IMR-90 (cell line): ENCODE measurements around the gene PLOD1. TPM values are rescaled to one million over a fixed set of nuclear protein-coding genes. Genes with fewer than 3 reads are reported as not detected.

Experiments
- ATAC-seq: fragments of 200-7000 bp; cut with Tn5 transposase; 2 replicates; pipeline ENCODE4 v1.9.1; 2020; ENCODE audit warnings: low read depth, mild to moderate bottlenecking, moderate library complexity
- BruUV-seq: library from RNA; stranded (reverse); fragments of 400-500 nt; replicated peaks from 2 replicates; lab custom pipeline; 2021; lab: Mats Ljungman, UMichigan
- CTCF ChIA-PET: fragments of 300-600 bp; formaldehyde crosslinking; extraction: SDS; loops from one replicate; lab custom pipeline; 2021; ENCODE audit warnings: antibody characterized with exemption; lab: Yijun Ruan, JAX
- POLR2A ChIA-PET: fragments of 300-600 bp; sonication (Branson Sonifier 250); formaldehyde crosslinking; loops from one replicate; lab custom pipeline; 2022; ENCODE audit warnings: antibody characterized with exemption; ENCODE audit not compliant: unreplicated experiment; lab: Charles Lee
- DNase-seq: peaks from one replicate; pipeline ENCODE4 v3.0.0; 2013
- H2AFZ ChIP-seq: replicated peaks from 2 replicates; pipeline ENCODE3; 2013; ENCODE audit warnings: low read length, mild to moderate bottlenecking; ENCODE audit not compliant: poor library complexity
- H2AK5ac ChIP-seq: 2 replicates; pipeline ENCODE4 v1.6.1; 2013; ENCODE audit warnings: low read depth, low read length, inconsistent platforms
- H2AK9ac ChIP-seq: replicated peaks from 2 replicates; pipeline ENCODE3; 2013; ENCODE audit warnings: mild to moderate bottlenecking, low read depth, low read length, moderate library complexity; ENCODE audit not compliant: poor library complexity
- H2BK120ac ChIP-seq: 2 replicates; pipeline ENCODE4 v1.6.1; 2013; ENCODE audit warnings: low read depth, low read length, inconsistent platforms
- H2BK15ac ChIP-seq: 3 replicates; pipeline ENCODE4 v1.6.1; 2013; ENCODE audit warnings: low read depth, low read length, inconsistent platforms
- H2BK20ac ChIP-seq: 2 replicates; pipeline ENCODE4 v1.6.1; 2013; ENCODE audit warnings: low read depth, mild to moderate bottlenecking, inconsistent platforms, low read length, moderate library complexity
- H2BK5ac ChIP-seq: 2 replicates; pipeline ENCODE4 v1.6.1; 2013; ENCODE audit warnings: mild to moderate bottlenecking, low read depth, low read length, inconsistent platforms; ENCODE audit not compliant: poor library complexity, severe bottlenecking
- H3K14ac ChIP-seq: replicated peaks from 2 replicates; pipeline ENCODE4 v1.6.1; 2013; ENCODE audit warnings: low read depth, low read length, inconsistent platforms
- H3K18ac ChIP-seq: 2 replicates; pipeline ENCODE4 v1.6.1; 2013; ENCODE audit warnings: low read depth, low read length, control low read depth
- H3K23ac ChIP-seq: 2 replicates; pipeline ENCODE4 v1.6.1; 2013; ENCODE audit warnings: low read depth, low read length, inconsistent platforms
- H3K27ac ChIP-seq: 2 replicates; pipeline ENCODE4 v1.5.1; 2013; ENCODE audit warnings: mild to moderate bottlenecking, control low read depth, low read length; ENCODE audit not compliant: insufficient read depth
- H3K27me3 ChIP-seq: 2 replicates; pipeline ENCODE4 v1.6.1; 2013; ENCODE audit warnings: low read length; ENCODE audit not compliant: control insufficient read depth, insufficient read depth
- H3K36me3 ChIP-seq: 2 replicates; pipeline ENCODE4 v1.6.1; 2013; ENCODE audit warnings: low read length, mixed read lengths; ENCODE audit not compliant: control insufficient read depth, insufficient read depth
- H3K4ac ChIP-seq: 2 replicates; pipeline ENCODE4 v1.6.1; 2013; ENCODE audit warnings: low read depth, low read length, inconsistent platforms
- H3K4me1 ChIP-seq: 2 replicates; pipeline ENCODE4 v1.6.1; 2013; ENCODE audit warnings: low read length, mixed read lengths; ENCODE audit not compliant: control insufficient read depth, insufficient read depth
- H3K4me2 ChIP-seq: 2 replicates; pipeline ENCODE4 v1.6.1; 2013; ENCODE audit warnings: low read depth, mild to moderate bottlenecking, control low read depth, low read length, moderate library complexity
- H3K4me3 ChIP-seq: 2 replicates; pipeline ENCODE4 v1.5.1; 2013; ENCODE audit warnings: low read depth, mild to moderate bottlenecking, control low read depth, low read length, moderate library complexity; ENCODE audit not compliant: insufficient read depth
- H3K56ac ChIP-seq: 2 replicates; pipeline ENCODE4 v1.6.1; 2013; ENCODE audit warnings: low read length, inconsistent platforms; ENCODE audit not compliant: insufficient read depth; ENCODE audit errors: extremely low read depth
- H3K79me1 ChIP-seq, 2 experiments: 2 replicates each; pipeline ENCODE4 v1.6.1; 2013; ENCODE audit warnings: low read length in 2 of 2, inconsistent platforms in 1 of 2, low read depth in 1 of 2
- H3K9ac ChIP-seq: 2 replicates; pipeline ENCODE4 v1.6.1; 2013; ENCODE audit warnings: low read depth, low read length, control low read depth
- H3K9me1 ChIP-seq: 2 replicates; pipeline ENCODE4 v1.6.1; 2013; ENCODE audit warnings: low read length, inconsistent platforms; ENCODE audit not compliant: insufficient read depth
- H3K9me3 ChIP-seq: 2 replicates; pipeline ENCODE4 v1.6.1; 2013; ENCODE audit warnings: low read length; ENCODE audit not compliant: control insufficient read depth, insufficient read depth
- H4K20me1 ChIP-seq: 2 replicates; pipeline ENCODE4 v1.6.1; 2013; ENCODE audit warnings: low read length, inconsistent platforms; ENCODE audit not compliant: insufficient read depth
- H4K5ac ChIP-seq: 2 replicates; pipeline ENCODE4 v1.6.1; 2013; ENCODE audit warnings: mild to moderate bottlenecking, low read depth, low read length, control low read depth
- H4K8ac ChIP-seq, 2 experiments: 2 replicates each; pipeline ENCODE4 v1.6.1; 2013; ENCODE audit warnings: low read depth in 2 of 2, low read length in 2 of 2, control low read depth in 1 of 2, inconsistent platforms in 1 of 2
- H4K91ac ChIP-seq: 2 replicates; pipeline ENCODE4 v1.6.1; 2013; ENCODE audit warnings: low read depth, low read length, inconsistent platforms; ENCODE audit not compliant: insufficient read depth
- BHLHE40 ChIP-seq: fragments of 150-350 bp; IDR thresholded peaks from 2 replicates; pipeline ENCODE4 v1.6.1; 2016; ENCODE audit warnings: mild to moderate bottlenecking, low read depth, low read length
- CEBPB ChIP-seq: IDR thresholded peaks from 2 replicates; pipeline ENCODE4 v1.6.1; 2012; ENCODE audit warnings: low read depth, low read length, improper control_type of control experiment
- FOS ChIP-seq: fragments of 150-350 bp; IDR thresholded peaks from 2 replicates; pipeline ENCODE4 v1.6.1; 2016; ENCODE audit warnings: low read depth, low read length
- MAFK ChIP-seq: IDR thresholded peaks from 2 replicates; pipeline ENCODE4 v1.6.1; 2012; ENCODE audit warnings: low read depth, low read length, improper control_type of control experiment
- NFE2L2 ChIP-seq: fragments of 150-350 bp; IDR thresholded peaks from 2 replicates; pipeline ENCODE4 v1.6.1; 2016; ENCODE audit warnings: low read depth, mild to moderate bottlenecking, low read length
- SMC3 ChIP-seq: fragments of 150-350 bp; IDR thresholded peaks from 2 replicates; pipeline ENCODE4 v1.6.1; 2016; ENCODE audit warnings: low read depth, mild to moderate bottlenecking, antibody characterized with exemption, low read length, moderate library complexity
- WGBS, 2 experiments: methylation state at CpG; one replicate each; pipeline versions ENCODE4 v1.1.5 to v1.1.7; 2013; ENCODE audit warnings: missing lambda C conversion rate in 2 of 2; ENCODE audit not compliant: insufficient read length in 1 of 2; ENCODE audit errors: extremely low coverage in 2 of 2; 5-methylcytosine and 5-hydroxymethylcytosine counted together
- dilution Hi-C: fragments of 300-500 bp; cut with HindIII; formaldehyde crosslinking; loops from one replicate; pipeline ENCODE4 v1.14.3; 2018; ENCODE audit warnings: low sequenced_read_pairs; ENCODE audit not compliant: unreplicated experiment
- in situ Hi-C: fragments of 300-500 bp; cut with MboI; formaldehyde crosslinking; loops from 3 replicates; pipeline ENCODE4 v1.14.3; 2019; ENCODE audit warnings: low sequenced_read_pairs, inconsistent platforms, mixed read lengths
- intact Hi-C: fragments of 100-400 bp; cut with micrococcal nuclease; formaldehyde crosslinking; loops from 2 replicates; pipeline ENCODE4 v1.10.0; 2022
- polyA plus RNA-seq, 3 experiments: library from polyadenylated mRNA; depleted of rRNA; stranded (reverse); fragments of >200 nt; gene quantifications; 2 replicates each; pipeline ENCODE4 v1.2.3, GENCODE V29; 2012; ENCODE audit warnings: low replicate concordance in 1 of 3
- total RNA-seq: library from RNA; depleted of rRNA; stranded (reverse); fragments of >200 nt; gene quantifications from 2 replicates; pipeline ENCODE4 v1.2.3, GENCODE V29; 2012

Gene PLOD1
- total and polyA plus RNA-seq, 2 of the 4 experiments (the other 2 are of a cell fraction), result 283 to 609 TPM

DNA sequence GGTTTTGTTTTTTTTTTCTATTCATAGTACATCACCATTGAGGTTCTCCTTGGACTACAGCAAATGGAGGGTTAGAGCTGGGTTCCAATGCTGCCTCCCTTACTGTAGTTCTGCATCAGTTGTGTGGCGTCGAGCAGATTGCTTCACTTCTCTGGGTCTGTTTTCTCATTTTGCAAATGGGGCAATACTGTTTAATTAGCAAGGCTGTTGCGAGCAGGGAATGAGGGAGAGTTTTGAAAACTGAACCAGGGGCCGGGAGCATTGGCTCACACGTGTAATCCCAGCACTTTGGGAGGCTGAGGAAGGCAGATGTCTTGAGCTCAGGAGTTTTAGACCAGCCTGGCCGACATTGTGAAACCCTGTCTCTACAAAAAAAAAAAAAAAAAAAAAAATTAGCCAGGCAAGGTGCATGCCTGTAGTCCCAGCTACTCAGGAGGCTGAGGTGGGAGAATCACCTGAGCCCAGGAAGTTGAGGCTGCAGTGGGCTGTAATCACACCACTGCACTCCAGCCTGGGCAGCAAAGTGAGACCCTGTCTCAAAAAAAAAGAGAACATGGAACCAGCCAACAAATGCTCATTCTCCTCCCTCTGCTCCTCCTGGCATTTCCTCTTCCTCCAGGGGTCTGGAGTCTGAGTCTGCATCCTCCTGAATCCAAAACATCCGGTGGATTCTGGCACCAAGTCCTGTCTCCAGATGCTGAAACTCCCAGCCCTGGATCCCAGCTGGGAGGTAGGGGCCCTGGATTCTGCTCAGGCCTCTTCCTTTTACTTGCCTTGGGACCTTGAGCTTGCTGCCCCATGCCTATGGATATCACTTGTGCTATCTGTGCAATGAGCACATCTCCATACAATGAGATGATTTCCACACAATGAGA is 3.7 kb upstream of the PLOD1 start:
- peaks cover 13% of the 10 kb centered on the region for H3K9me1 ChIP-seq
- POLR2A ChIA-PET, result interaction anchor here (0.6 kb wide), 1 partner anchor 121 kb away, joined by 5 read pairs; no protein-coding TSS in a partner anchor
- H3K4me2 ChIP-seq, result peak overlapping the region; percentile 37; the same call in 1 of the 2 replicates
- whole genome bisulfite sequencing, 2 experiments, result 80% methylated on average over 2 of the region's 7 CpGs; no CpG with 5 or more reads in 1 of the 2 experiments
- no peaks in the 10 kb centered on the region for H3K27me3 ChIP-seq
- peak overlapping the region; percentile 59; the same call in 2 of the 3 replicates for H2BK15ac ChIP-seq
- no peaks in the 10 kb centered on the region for H4K20me1 ChIP-seq
- peak overlapping the region; percentile 87 for H2AFZ ChIP-seq
- peaks cover 20% of the 10 kb centered on the region for H3K4me1 ChIP-seq
- peak overlapping the region; percentile 88 for H2BK20ac ChIP-seq
- H4K91ac ChIP-seq, result peak overlapping the region; percentile 92
- H2BK5ac ChIP-seq, result peak overlapping the region; percentile 85
- no peak overlapping the region for H3K56ac ChIP-seq
- TF ChIP-seq CEBPB (peak; percentile 42; the same call in 1 of the 2 replicates), BHLHE40 (no peak), FOS (no peak), MAFK (no peak), NFE2L2 (no peak), SMC3 (no peak)
- H2BK120ac ChIP-seq, result peak overlapping the region; percentile 91; the same call in 1 of the 2 replicates
- H3K9ac ChIP-seq, result peak overlapping the region; percentile 21; the same call in 1 of the 2 replicates
- H3K4me3 ChIP-seq, result no peak overlapping the region
- in situ Hi-C loops, result no loop called here
- peak overlapping the region; percentile 87 for H2AK9ac ChIP-seq
- peak overlapping the region; percentile 99 for H2AK5ac ChIP-seq
- H3K9me3 ChIP-seq, result no peaks in the 10 kb centered on the region
- intact Hi-C loops, result no loop called here
- DNase-seq (peak; percentile 83), ATAC-seq (no peak)
- peaks cover 3 to 21% of the 10 kb centered on the region in 2 experiments; a peak in 2 of 4 replicates for H3K79me1 ChIP-seq
- peak overlapping the region; percentile 33; the same call in 1 of the 2 replicates for H3K23ac ChIP-seq
- H3K14ac ChIP-seq, result peak overlapping the region; percentile 72
- peak overlapping the region; percentile 79 to 96 for H4K8ac ChIP-seq
- BruUV-seq, result no TSS peak
- peak overlapping the region; percentile 87 for H3K4ac ChIP-seq
- peak overlapping the region; percentile 96 for H4K5ac ChIP-seq
- H3K27ac ChIP-seq, result peak overlapping the region; percentile 58
- peak overlapping the region; percentile 97 for H3K18ac ChIP-seq
- no peaks in the 10 kb centered on the region for H3K36me3 ChIP-seq
- dilution Hi-C loops, result no loop called here
- CTCF ChIA-PET, result interaction anchor here (0.7 kb wide), 1 partner anchor 93 kb away, joined by 3 read pairs; no protein-coding TSS in a partner anchor
